H1 (cell line): ENCODE measurements around the gene MYH7. TPM values are rescaled to one million over a fixed set of nuclear protein-coding genes. Genes with fewer than 3 reads are reported as not detected.
"Not testable (repeated sequence)": the region's sequence is repeated elsewhere in the genome, so short reads cannot be mapped to it uniquely, and the experiment has no call there.

Source experiments
- CTCF ChIA-PET: fragments of 300-600 bp; sonication (Branson Sonifier 250); formaldehyde crosslinking; loops from one replicate; lab custom pipeline; 2021; ENCODE audit not compliant: partially characterized antibody; lab: Charles Lee
- POLR2A ChIA-PET: fragments of 300-600 bp; sonication (Branson Sonifier 250); formaldehyde crosslinking; loops from one replicate; lab custom pipeline; 2021; ENCODE audit warnings: inconsistent platforms; ENCODE audit not compliant: partially characterized antibody; lab: Charles Lee
- DNase-seq, 2 experiments: peaks; one replicate each; pipeline versions ENCODE4 v3.0.0 to v3.0.0-alpha.2; 2010 to 2022; ENCODE audit warnings: low spot score in 2 of 2, low read depth in 1 of 2, mixed read lengths in 1 of 2
- FAIRE-seq: peaks from 2 replicates; lab custom pipeline; 2011; peaks lifted over from hg19 to GRCh38; lab: Jason Lieb, UNC
- H2AFZ ChIP-seq: 2 replicates; pipeline ENCODE4 v1.8.1; 2012; ENCODE audit warnings: low read length, inconsistent platforms
- H2AK5ac ChIP-seq: 2 replicates; pipeline ENCODE4 v1.6.1; 2013; ENCODE audit warnings: low read depth, low read length
- H2BK120ac ChIP-seq: replicated peaks from 2 replicates; pipeline ENCODE3; 2013; ENCODE audit warnings: low read depth, low read length, inconsistent platforms
- H2BK12ac ChIP-seq: 2 replicates; pipeline ENCODE4 v1.6.1; 2013; ENCODE audit warnings: low read depth, low read length
- H2BK15ac ChIP-seq: 2 replicates; pipeline ENCODE4 v1.6.1; 2013; ENCODE audit warnings: low read length
- H2BK20ac ChIP-seq: 2 replicates; pipeline ENCODE4 v1.6.1; 2013; ENCODE audit warnings: low read length
- H2BK5ac ChIP-seq: 2 replicates; pipeline ENCODE4 v1.6.1; 2013; ENCODE audit warnings: low read depth, low read length
- H3K14ac ChIP-seq: 2 replicates; pipeline ENCODE4 v1.6.1; 2013; ENCODE audit warnings: inconsistent platforms; ENCODE audit not compliant: insufficient read length
- H3K18ac ChIP-seq: 2 replicates; pipeline ENCODE4 v1.6.1; 2013; ENCODE audit warnings: low read length; ENCODE audit errors: extremely low read depth
- H3K23ac ChIP-seq: 2 replicates; pipeline ENCODE4 v1.6.1; 2013; ENCODE audit warnings: inconsistent platforms; ENCODE audit not compliant: insufficient read length
- H3K23me2 ChIP-seq: 2 replicates; pipeline ENCODE4 v1.6.1; 2013; ENCODE audit warnings: low read depth, low read length
- H3K27ac ChIP-seq: 2 replicates; pipeline ENCODE4 v1.6.1; 2011; ENCODE audit warnings: low read depth, low read length, inconsistent platforms
- H3K27me3 ChIP-seq, 4 experiments: replicated peaks in 1 of 4; 1 replicate in 1 of 4; 2 replicates in 3 of 4; pipeline versions ENCODE4 v1.6.1 to v1.8.1; 2011 to 2013; ENCODE audit warnings: low read length in 3 of 4, mild to moderate bottlenecking in 3 of 4, inconsistent platforms in 2 of 4, mixed read lengths in 2 of 4, moderate library complexity in 1 of 4; ENCODE audit not compliant: control insufficient read depth in 3 of 4, insufficient read depth in 3 of 4; ENCODE audit errors: extremely low read depth in 1 of 4
- H3K36me3 ChIP-seq, 4 experiments: 2 replicates each; pipeline versions ENCODE4 v1.6.1 to v1.8.1; 2011 to 2013; ENCODE audit warnings: mild to moderate bottlenecking in 4 of 4, low read length in 3 of 4, moderate library complexity in 2 of 4, control low read depth in 1 of 4, inconsistent platforms in 1 of 4; ENCODE audit not compliant: insufficient read depth in 4 of 4, control insufficient read depth in 2 of 4
- H3K4ac ChIP-seq: replicated peaks from 2 replicates; pipeline ENCODE3; 2013; ENCODE audit warnings: low read length, low read depth, mixed read lengths, inconsistent platforms; ENCODE audit not compliant: insufficient read length
- H3K4me1 ChIP-seq, 4 experiments: replicated peaks in 1 of 4; 1 replicate in 1 of 4; 2 replicates in 3 of 4; pipeline versions ENCODE4 v1.6.1 to v1.8.1; 2011 to 2013; ENCODE audit warnings: low read length in 3 of 4, inconsistent platforms in 2 of 4, mixed read lengths in 1 of 4; ENCODE audit not compliant: insufficient read depth in 4 of 4, control insufficient read depth in 3 of 4
- H3K4me2 ChIP-seq, 2 experiments: 2 replicates each; pipeline versions ENCODE4 v1.6.1 to v1.8.1; 2011 to 2013; ENCODE audit warnings: low read depth in 2 of 2, low read length in 2 of 2, control low read depth in 1 of 2, inconsistent platforms in 1 of 2, mild to moderate bottlenecking in 1 of 2; ENCODE audit not compliant: insufficient read depth in 1 of 2
- H3K4me3 ChIP-seq, 4 experiments: fragments of 200-600, 300-600 bp in 1 of 4; sonication (generic), shearing (Covaris generic), sonication (Bioruptor Twin) in 1 of 4; 2 replicates each; pipeline versions ENCODE4 v1.5.1 to v1.8.1; 2011 to 2016; ENCODE audit warnings: low read length in 4 of 4, low read depth in 3 of 4, control low read depth in 2 of 4, inconsistent platforms in 2 of 4, mild to moderate bottlenecking in 2 of 4, mixed read lengths in 1 of 4, moderate library complexity in 1 of 4; ENCODE audit not compliant: insufficient read depth in 2 of 4; ENCODE audit errors: extremely low read depth in 1 of 4
- H3K56ac ChIP-seq: replicated peaks from 2 replicates; pipeline ENCODE3; 2013; ENCODE audit warnings: low read depth, mild to moderate bottlenecking, mixed read lengths, low read length, inconsistent platforms; ENCODE audit not compliant: insufficient read length
- H3K79me1 ChIP-seq: 2 replicates; pipeline ENCODE4 v1.6.1; 2013; ENCODE audit warnings: low read depth, low read length, control low read depth
- H3K79me2 ChIP-seq, 2 experiments: 2 replicates each; pipeline versions ENCODE4 v1.6.1 to v1.8.1; 2012 to 2013; ENCODE audit warnings: low read length in 2 of 2, mild to moderate bottlenecking in 2 of 2, inconsistent platforms in 1 of 2; ENCODE audit not compliant: insufficient read depth in 2 of 2, control insufficient read depth in 1 of 2
- H3K9ac ChIP-seq, 4 experiments: replicated peaks in 1 of 4; 1 replicate in 1 of 4; 2 replicates in 3 of 4; pipeline versions ENCODE4 v1.6.1 to v1.8.1; 2011 to 2013; ENCODE audit warnings: low read depth in 3 of 4, low read length in 3 of 4, control low read depth in 2 of 4, mild to moderate bottlenecking in 2 of 4, moderate library complexity in 2 of 4, inconsistent platforms in 1 of 4; ENCODE audit errors: extremely low read depth in 1 of 4
- H3K9me3 ChIP-seq, 2 experiments: 2 replicates each; pipeline versions ENCODE4 v1.6.1 to v1.8.1; 2012 to 2013; ENCODE audit warnings: mild to moderate bottlenecking in 2 of 2, moderate library complexity in 2 of 2, control low read depth in 1 of 2, inconsistent platforms in 1 of 2, low read depth in 1 of 2, low read length in 1 of 2, mixed read lengths in 1 of 2; ENCODE audit not compliant: insufficient read depth in 2 of 2
- H4K20me1 ChIP-seq, 2 experiments: replicated peaks in 1 of 2; 2 replicates each; pipeline versions ENCODE3 to v1.8.1; 2011 to 2013; ENCODE audit warnings: inconsistent platforms in 2 of 2, low read length in 2 of 2, mild to moderate bottlenecking in 1 of 2; ENCODE audit not compliant: insufficient read depth in 2 of 2, control insufficient read depth in 1 of 2
- H4K5ac ChIP-seq: 2 replicates; pipeline ENCODE4 v1.6.1; 2013; ENCODE audit warnings: low read length, low read depth, mixed read lengths, inconsistent platforms; ENCODE audit not compliant: insufficient read length
- H4K8ac ChIP-seq: 2 replicates; pipeline ENCODE4 v1.8.0; 2013; ENCODE audit warnings: mild to moderate bottlenecking, moderate library complexity, low read length, inconsistent platforms; ENCODE audit not compliant: insufficient read depth; ENCODE audit errors: extremely low read depth
- H4K91ac ChIP-seq: replicated peaks from 2 replicates; pipeline ENCODE3; 2013; ENCODE audit warnings: low read length, mixed read lengths, inconsistent platforms; ENCODE audit not compliant: insufficient read length
- WGBS, 2 experiments: shearing (Covaris generic) in 1 of 2; methylation state at CpG; one replicate each; pipeline versions ENCODE4 v1.1.6 to v1.1.7; 2013 to 2015; ENCODE audit warnings: low lambda C conversion rate in 2 of 2, mixed read lengths in 2 of 2, inconsistent platforms in 1 of 2, low coverage in 1 of 2, missing lambda C conversion rate in 1 of 2; ENCODE audit not compliant: insufficient replicate concordance in 2 of 2, insufficient coverage in 1 of 2, insufficient read length in 1 of 2; ENCODE audit errors: extremely low coverage in 1 of 2, missing lambda C conversion rate in 1 of 2; 5-methylcytosine and 5-hydroxymethylcytosine counted together
- polyA plus RNA-seq, 7 experiments: library from polyadenylated mRNA; depleted of rRNA in 3 of 7; stranded (reverse) in 5 of 7; unstranded in 2 of 7; fragments of >200 nt in 5 of 7; fragments of 200-250 nt in 2 of 7; gene quantifications; 1 replicate in 5 of 7; 2 replicates in 1 of 7; 4 replicates in 1 of 7; pipeline versions ENCODE4 v1.2.1 to v1.2.3, GENCODE V29; 2011 to 2013; ENCODE audit warnings: missing spikeins in 2 of 7, mixed read lengths in 2 of 7
- total RNA-seq: library from RNA; stranded (reverse); fragmentation: NEBNext Ultra II Directional; extraction: Animal tissue kit (Norgen Biotek cat#: 25700); gene quantifications from 2 replicates; pipeline ENCODE4 v1.2.1, GENCODE V29; 2021

Gene MYH7
- total and polyA plus RNA-seq, 2 of the 8 experiments (the other 6 are each of a cell fraction or from before 2014, with no cell fraction given): not detected

- H3K79me1 ChIP-seq, H3K4me2 ChIP-seq, H3K36me3 ChIP-seq, H3K4ac ChIP-seq, H3K79me2 ChIP-seq, H4K5ac ChIP-seq, H4K8ac ChIP-seq, H2BK20ac ChIP-seq, H2AFZ ChIP-seq, H3K18ac ChIP-seq, H3K23me2 ChIP-seq, H3K9ac ChIP-seq, H2BK5ac ChIP-seq, H3K4me3 ChIP-seq, H2BK12ac ChIP-seq, H3K27me3 ChIP-seq, H3K9me3 ChIP-seq, H3K4me1 ChIP-seq, H3K14ac ChIP-seq, DNase-seq, H3K56ac ChIP-seq, H3K23ac ChIP-seq, H2BK15ac ChIP-seq, H4K20me1 ChIP-seq, H3K27ac ChIP-seq, H4K91ac ChIP-seq, H2AK5ac ChIP-seq, FAIRE-seq, H2BK120ac ChIP-seq: not testable (repeated sequence)
- ChIA-PET CTCF (interaction anchor here (0.9 to 2.7 kb wide), 5 partner anchors 10 to 46 kb away, joined by 3 to 12 read pairs (median 5); partner anchors contain the start of gene MYH7), POLR2A (interaction anchor here (1.0 kb wide), 1 partner anchor 368 kb away, joined by 3 read pairs; no protein-coding TSS in a partner anchor)
- WGBS, 2 experiments: 89% methylated on average over 6 of the region's 6 CpGs; no CpG with 5 or more reads in 1 of the 2 experiments
Measured at GRCh38 chr14:23425798-23426197, 9.7 kb downstream of the MYH7 start.
